GM12873 (cell line): Measurements from ENCODE around the gene EXOC3L1.

Experiments used
- TF ChIP-seq, protein P1 (sequence below): IDR thresholded peaks from 2 replicates; pipeline ENCODE4 v1.5.1; 2012; ENCODE audit warnings: low read depth, mild to moderate bottlenecking, moderate library complexity, low read length, control low read depth; ENCODE audit not compliant: insufficient read depth; ENCODE audit errors: missing control alignments

Gene EXOC3L1

DNA sequence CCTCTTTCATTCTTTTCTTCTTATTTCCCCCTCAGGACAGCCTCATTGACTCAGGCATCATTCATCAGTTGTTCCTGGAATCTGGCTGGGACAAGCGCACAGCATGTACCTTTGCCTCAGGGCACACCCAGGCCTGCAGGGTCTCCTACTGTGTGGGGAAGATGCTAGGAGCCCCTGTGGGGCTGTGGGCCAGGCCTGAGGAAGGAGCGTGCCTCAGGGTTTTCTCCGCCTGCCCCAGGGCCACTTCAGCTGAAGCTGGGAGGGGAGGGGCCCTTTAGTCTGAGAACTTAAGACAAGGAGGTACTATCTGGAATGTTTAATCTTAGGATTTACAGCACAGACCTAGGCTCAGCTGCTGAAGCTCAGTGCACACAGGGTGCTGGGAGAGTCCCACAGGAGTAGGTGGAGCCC lies 16.9 kb upstream of the EXOC3L1 start:
- TF ChIP-seq, protein P1, sequence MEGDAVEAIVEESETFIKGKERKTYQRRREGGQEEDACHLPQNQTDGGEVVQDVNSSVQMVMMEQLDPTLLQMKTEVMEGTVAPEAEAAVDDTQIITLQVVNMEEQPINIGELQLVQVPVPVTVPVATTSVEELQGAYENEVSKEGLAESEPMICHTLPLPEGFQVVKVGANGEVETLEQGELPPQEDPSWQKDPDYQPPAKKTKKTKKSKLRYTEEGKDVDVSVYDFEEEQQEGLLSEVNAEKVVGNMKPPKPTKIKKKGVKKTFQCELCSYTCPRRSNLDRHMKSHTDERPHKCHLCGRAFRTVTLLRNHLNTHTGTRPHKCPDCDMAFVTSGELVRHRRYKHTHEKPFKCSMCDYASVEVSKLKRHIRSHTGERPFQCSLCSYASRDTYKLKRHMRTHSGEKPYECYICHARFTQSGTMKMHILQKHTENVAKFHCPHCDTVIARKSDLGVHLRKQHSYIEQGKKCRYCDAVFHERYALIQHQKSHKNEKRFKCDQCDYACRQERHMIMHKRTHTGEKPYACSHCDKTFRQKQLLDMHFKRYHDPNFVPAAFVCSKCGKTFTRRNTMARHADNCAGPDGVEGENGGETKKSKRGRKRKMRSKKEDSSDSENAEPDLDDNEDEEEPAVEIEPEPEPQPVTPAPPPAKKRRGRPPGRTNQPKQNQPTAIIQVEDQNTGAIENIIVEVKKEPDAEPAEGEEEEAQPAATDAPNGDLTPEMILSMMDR = no peak

DNA sequence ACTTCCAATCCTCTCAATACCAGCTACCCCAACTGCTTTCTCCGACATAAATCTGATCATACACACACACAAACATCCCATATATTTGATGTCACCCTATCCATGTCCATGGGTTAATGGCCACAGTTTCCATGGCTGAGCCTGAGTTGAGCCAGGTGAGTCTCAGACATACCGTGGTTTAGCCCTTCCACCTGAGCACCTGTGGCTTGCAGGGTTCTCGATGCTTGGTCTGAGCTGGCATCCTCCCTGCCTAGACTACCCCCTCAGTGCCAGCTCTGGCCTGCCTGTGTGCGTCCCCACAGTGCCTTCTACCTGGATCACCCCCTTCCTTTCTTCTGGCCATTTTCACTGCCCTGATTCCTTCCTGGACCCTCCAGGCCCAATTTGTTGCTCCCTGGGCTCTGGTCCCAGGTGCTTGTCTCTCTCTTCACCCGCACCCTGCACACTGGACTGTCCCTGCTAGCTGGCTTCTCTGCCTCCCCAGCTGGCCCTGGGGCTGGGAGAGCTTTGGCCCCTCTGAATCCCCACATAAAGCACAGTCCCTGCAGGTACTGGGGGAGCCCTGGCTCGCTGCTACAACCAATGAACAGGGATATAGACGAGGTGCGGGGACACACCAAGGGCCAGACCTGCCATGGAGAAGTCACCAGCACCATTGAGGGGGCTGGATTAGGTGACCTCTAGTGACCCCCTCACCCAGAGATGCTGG lies 16.3 kb upstream of the EXOC3L1 start:
- TF ChIP-seq, protein P1 = no peak

DNA sequence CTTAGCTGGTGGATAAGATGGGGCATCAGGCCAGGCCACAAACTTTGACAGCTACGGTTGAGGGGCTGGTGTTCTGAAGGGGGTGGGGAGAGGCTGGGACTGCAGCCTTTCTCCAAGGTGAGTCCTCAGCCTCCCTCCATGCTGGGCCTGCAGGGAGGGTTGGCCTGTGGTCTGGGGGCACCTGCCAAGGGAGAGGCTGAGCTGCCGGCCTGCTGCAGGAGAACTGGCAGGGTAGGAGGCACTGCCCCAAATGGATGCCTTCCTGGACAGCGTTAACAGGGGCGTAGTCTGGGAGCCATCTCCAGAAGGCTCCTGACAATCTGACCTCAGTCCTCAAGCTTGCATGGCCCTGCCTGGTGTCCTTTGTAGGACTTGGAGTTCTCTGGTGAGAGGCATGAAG lies 14.1 kb upstream of the EXOC3L1 start:
- TF ChIP-seq, protein P1 = no peak

DNA sequence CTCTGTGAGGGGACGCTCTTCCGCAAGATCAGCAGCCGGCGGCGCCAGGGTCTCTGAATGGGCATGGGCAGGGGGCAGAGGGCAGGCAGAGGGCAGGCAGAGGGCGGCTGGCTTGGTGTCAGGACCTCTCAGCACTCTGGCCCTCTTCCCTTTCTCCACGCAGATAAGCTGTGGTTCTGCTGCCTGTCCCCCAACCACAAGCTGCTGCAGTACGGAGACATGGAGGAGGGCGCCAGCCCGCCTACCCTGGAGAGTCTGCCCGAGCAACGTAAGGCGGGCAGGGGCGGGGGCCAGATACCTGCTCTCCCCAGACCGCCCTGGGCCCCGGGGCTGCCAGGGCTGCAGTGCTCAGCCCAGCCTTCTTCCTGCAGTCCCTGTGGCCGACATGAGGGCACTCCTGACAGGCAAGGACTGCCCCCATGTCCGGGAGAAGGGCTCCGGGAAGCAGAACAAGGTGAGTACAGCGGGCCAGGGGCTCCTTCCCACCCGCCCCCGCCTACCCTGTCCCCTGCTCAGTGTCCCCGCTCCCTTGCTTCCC lies 13.1 kb upstream of the EXOC3L1 start:
- TF ChIP-seq, protein P1 = no peak

DNA sequence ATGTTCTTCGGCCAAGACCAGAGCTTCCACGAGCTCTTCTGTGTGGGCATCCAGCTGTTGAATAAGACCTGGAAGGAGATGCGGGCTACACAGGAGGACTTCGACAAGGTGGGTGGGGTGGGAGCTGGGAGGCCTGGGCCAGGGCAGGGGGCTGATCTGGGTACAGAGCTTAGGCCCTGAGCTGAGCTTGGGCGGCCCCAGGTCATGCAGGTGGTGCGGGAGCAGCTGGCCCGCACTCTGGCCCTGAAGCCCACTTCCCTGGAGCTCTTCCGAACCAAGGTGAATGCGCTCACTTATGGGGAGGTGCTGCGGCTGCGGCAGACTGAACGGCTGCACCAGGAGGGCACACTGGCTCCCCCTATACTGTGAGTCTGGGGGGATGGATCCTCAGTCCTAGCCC lies 12.5 kb upstream of the EXOC3L1 start:
- TF ChIP-seq, protein P1 = no peak

DNA sequence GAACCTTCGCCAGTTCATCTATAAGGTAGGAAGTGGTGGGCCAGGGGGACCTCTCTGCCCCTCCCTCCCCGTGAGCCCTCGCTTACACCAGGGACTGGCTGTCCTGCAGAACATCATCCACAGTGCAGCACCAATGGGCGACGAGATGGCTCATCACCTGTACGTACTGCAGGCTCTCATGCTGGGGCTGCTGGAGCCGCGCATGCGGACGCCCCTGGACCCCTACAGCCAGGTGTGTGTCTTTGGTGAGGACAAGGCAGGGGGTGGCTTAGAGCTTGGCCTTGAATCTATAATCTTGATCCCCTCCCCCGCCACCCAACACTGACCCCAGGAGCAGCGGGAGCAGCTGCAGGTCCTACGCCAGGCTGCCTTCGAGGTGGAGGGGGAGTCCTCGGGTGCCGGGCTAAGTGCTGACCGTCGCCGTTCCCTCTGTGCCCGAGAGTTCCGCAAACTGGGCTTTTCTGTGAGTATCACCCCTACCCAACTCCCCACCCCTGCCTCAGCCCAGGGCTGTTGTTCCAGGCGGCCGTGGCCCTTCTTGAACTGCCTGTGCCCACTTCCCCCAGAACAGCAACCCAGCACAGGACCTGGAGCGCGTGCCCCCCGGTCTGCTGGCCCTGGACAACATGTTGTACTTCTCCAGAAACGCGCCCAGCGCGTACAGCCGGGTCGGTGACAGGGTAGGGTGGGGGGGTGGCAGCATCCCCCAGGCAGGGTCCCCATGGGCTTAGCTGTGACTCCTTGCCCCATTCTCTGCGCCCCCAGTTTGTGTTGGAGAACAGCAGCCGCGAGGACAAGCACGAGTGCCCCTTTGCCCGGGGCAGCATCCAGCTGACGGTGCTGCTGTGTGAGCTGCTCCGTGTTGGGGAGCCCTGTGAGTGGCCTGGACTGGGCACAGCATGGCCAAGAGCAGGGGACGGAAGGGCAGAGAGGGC lies 11.7 kb upstream of the EXOC3L1 start:
- TF ChIP-seq, protein P1 = no peak

DNA sequence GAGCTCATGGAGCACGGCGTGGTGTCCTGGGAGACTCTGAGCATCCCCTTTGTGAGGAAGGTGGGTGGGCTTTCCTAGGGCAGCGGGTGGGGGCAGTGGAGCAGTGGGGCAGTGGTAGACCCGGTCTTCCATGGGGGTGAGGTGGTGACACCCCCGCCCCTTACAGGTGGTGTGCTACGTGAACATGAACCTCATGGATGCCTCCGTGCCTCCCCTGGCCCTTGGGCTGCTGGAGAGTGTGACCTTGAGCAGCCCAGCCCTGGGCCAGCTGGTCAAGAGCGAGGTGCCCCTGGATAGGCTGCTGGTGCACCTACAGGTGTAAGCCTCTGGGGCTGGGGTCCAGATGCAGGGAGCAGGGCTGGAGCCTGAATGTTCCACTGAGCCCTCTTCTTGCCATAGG lies 10.6 kb upstream of the EXOC3L1 start:
- TF ChIP-seq, protein P1 = no peak
